ENCODE measurements around the gene SLC45A2.
"Not testable (repeated sequence)": the region's sequence is repeated elsewhere in the genome, so short reads cannot be mapped to it uniquely, and the experiment has no call there.

Gene SLC45A2

DNA sequence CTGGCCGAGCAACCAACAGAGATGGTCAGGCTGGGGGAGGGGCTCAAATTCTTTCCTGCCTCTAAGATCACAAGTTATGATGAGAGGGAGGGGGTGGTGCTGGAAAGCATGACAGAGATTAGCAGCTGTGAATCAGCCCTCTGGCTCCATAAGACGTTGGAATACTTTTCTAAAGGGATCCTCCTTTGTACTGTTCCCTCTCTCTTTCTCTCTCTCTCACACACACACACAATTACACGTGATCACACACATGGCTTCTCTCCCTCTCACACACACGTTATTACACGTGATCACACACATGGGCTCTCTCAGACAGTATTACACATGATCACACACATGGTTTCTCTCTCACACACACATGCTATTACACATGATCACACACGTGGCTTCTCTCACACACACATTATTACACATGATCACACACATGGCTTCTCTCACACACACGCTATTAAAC is at the start of gene SLC45A2:
Gene SLC45A2 (minus strand): TSS at position 23 of the 454 bp plus-strand sequence. CDS start 110 bp downstream, outside the sequence.
- DNase-seq (ENCODE audit: low read depth in 2 of 2) = no peak

GRCh38 chr5:34031966-34032365 is 47.5 kb upstream of the SLC45A2 start:
- no peak for DNase-seq (ENCODE audit: low read depth in 2 of 2)

DNA sequence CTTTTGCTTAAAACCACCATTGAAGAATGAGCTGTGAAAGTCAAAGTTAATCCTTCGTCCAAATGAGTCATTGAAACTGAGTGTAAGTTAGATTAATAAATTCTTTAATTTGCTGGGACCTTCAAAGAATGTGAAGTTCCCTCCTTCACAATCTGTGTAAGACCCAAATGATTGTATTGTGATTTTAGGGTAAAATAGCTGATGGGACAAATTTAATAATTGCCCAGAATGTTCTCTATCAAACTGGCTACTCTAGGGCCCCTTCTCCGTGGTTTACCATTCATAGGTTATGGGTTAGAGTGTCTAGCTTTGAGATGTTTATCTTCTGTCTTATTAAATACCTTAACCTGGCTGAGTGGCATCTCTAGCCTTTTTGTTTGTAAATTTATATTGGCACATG is 46.6 kb upstream of the SLC45A2 start:
- no peak for DNase-seq (ENCODE audit: low read depth in 2 of 2)

GRCh38 chr5:34030585-34030984 is 46.1 kb upstream of the SLC45A2 start:
- not testable (repeated sequence) for DNase-seq (ENCODE audit: low read depth in 2 of 2)

- no peak for DNase-seq (ENCODE audit: low read depth in 2 of 2)
Observed at GRCh38 chr5:34030048-34030447, 45.6 kb upstream of the SLC45A2 start.

GRCh38 chr5:34028349-34028748 is 43.9 kb upstream of the SLC45A2 start:
- no peak for DNase-seq (ENCODE audit: low read depth in 2 of 2)

- no peak for DNase-seq (ENCODE audit: low read depth in 2 of 2)
Observed at GRCh38 chr5:34026089-34026761, 41.7 kb upstream of the SLC45A2 start.

GRCh38 chr5:34022121-34022705 is 37.7 kb upstream of the SLC45A2 start:
- peak; percentile 50 to 66 for DNase-seq (ENCODE audit: low read depth in 2 of 2)

DNA sequence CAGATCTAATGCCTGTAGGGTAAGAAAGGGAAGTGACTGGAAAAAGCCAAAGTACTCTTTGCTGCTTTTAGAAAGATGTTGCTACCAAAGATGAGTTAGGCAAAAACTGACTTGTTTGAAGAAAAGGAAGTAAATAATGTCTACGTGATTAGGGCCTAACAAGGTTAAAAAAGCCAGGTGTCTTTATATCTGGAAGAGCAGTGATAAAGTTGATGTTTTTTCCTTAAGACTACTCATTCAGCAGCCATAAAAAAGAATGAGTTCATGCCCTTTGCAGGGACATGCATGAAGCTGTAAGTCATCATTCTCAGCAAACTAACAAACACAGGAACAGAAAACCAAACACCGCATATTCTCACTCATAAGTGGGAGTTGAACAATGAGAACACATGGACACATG is 36.8 kb upstream of the SLC45A2 start:
- no peak for DNase-seq (ENCODE audit: low read depth in 2 of 2)

- no peak for DNase-seq (ENCODE audit: low read depth in 2 of 2)
Observed at GRCh38 chr5:34020726-34021125, 36.2 kb upstream of the SLC45A2 start.

DNA sequence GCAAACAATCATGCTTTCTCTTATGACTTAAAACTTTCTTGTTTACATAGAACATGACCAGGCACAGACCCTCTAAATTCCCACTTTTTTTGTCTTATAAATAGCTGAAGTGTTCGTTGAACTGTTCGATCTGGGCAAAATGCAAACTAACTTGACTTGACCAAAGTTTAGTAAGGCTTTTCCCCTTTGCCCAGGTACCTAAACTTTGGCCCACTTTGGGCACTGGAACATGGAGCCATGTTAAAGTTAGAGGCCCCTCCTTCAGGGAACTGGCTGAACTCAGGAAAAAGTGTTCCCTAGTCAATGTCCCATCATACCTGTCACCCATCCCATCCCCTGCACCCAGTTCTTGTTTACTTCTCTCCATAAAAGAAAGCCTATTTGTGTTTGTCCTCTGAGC is 32.8 kb upstream of the SLC45A2 start:
- no peak for DNase-seq (ENCODE audit: low read depth in 2 of 2)

DNA sequence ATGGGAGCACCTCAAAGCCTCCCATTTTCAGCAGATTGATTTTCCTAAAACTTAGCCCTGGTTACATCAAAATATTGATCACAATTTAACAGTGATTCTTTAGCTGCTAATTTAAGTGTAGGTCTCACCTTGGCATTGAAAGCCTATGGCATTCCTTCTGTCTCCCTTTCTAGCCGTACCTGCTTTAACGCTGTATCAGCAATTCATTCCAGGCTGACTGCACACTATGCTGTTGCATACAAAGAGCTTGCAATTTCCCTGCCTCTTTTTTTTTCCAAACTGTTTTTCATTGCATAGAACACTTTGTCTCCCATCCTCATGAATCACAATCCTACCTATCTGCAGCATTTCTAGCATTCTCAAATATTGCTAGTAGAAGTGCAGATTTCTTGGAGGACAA is 32.3 kb upstream of the SLC45A2 start:
- DNase-seq (ENCODE audit: low read depth in 2 of 2) = no peak

DNA sequence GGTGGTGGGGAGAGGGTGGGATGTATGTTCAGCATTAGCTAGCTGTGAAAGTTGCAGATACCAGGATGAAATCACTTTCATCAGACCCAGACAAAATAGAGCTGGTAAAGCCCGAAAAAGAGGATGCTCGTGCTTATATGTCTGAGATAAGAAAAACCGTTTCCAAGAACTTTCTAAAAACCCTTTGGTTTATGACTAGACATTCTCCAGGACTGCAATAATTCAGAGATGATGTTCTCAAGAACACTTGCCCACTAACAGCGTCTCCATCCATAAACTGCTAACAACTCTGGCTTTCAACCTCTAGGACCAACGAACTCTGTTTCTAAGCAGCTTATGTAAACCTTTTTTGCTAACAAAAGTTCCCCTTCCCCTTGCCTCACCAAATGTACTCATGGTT is 31.7 kb upstream of the SLC45A2 start:
- DNase-seq (ENCODE audit: low read depth in 2 of 2) = no peak

- peak in 1 of 2 donors; percentile 43 for DNase-seq (ENCODE audit: low read depth in 2 of 2)
Observed at GRCh38 chr5:34015120-34015822, 30.8 kb upstream of the SLC45A2 start.

DNA sequence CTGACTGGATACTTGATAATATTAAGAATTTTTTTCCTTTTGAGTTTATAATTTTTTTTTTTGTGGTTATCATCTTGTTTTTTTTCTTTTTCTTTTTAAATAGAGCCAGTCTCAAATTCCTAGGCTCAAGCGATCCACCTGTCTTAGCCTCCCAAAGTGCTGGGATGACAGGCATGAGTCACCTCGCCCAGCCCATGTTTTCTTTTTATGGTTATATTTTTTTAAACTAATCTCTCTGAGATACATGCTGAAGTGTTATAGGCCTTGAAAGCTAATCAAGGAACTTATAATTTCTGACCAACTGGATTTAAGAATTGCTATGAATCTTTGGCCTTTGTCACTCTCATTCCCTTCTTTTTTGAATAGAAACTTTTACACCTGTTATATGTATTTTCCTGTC is 30.1 kb upstream of the SLC45A2 start:
- DNase-seq (ENCODE audit: low read depth in 2 of 2) = no peak

GRCh38 chr5:34013547-34013946 is 29.1 kb upstream of the SLC45A2 start:
- no peak for DNase-seq (ENCODE audit: low read depth in 2 of 2)

DNA sequence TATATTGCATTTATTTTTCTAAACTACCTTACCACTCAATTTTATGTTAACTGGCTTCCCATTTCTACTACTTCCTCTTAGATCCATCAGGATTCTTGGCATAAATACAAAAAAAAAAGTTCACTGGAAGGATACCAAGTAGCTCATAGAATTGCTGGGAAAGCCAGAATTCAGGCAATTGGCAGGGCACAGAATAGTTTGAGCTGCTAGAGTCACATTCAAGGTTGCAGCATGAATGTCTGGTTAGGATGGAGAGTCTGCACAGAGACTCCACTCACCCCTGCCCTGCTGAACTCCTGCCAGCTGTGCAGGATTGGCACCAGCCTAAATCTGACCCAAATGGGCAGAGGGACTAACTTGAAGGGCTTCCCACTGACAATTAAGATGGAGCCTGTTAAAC is 28.3 kb upstream of the SLC45A2 start:
- DNase-seq (ENCODE audit: low read depth in 2 of 2) = no peak

GRCh38 chr5:34011536-34011935 is 27.0 kb upstream of the SLC45A2 start:
- DNase-seq (ENCODE audit: low read depth in 2 of 2) = no peak

DNA sequence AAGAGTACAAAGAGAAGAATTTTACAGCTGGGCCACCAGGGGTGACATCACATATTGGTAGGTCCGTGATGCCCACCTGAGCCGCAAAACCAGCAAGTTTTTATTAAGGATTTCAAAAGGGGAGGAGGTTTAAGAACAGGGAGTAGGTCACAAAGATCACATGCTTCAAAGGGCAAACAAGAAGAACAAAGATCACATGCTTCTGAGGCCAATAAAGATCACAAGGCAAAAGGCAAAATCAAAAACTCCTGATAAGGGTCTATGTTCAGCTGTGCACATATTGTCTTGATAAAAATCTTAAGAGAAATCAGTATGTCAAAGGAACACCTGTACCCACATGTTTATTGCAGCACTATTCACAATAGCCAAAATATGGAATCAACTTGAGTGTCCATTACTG is 25.7 kb upstream of the SLC45A2 start:
- not testable (repeated sequence) for DNase-seq (ENCODE audit: low read depth in 2 of 2)

GRCh38 chr5:34009610-34010009 is 25.1 kb upstream of the SLC45A2 start:
- DNase-seq (ENCODE audit: low read depth in 2 of 2) = no peak

GRCh38 chr5:34008802-34009201 is 24.3 kb upstream of the SLC45A2 start:
- DNase-seq (ENCODE audit: low read depth in 2 of 2) = no peak

DNA sequence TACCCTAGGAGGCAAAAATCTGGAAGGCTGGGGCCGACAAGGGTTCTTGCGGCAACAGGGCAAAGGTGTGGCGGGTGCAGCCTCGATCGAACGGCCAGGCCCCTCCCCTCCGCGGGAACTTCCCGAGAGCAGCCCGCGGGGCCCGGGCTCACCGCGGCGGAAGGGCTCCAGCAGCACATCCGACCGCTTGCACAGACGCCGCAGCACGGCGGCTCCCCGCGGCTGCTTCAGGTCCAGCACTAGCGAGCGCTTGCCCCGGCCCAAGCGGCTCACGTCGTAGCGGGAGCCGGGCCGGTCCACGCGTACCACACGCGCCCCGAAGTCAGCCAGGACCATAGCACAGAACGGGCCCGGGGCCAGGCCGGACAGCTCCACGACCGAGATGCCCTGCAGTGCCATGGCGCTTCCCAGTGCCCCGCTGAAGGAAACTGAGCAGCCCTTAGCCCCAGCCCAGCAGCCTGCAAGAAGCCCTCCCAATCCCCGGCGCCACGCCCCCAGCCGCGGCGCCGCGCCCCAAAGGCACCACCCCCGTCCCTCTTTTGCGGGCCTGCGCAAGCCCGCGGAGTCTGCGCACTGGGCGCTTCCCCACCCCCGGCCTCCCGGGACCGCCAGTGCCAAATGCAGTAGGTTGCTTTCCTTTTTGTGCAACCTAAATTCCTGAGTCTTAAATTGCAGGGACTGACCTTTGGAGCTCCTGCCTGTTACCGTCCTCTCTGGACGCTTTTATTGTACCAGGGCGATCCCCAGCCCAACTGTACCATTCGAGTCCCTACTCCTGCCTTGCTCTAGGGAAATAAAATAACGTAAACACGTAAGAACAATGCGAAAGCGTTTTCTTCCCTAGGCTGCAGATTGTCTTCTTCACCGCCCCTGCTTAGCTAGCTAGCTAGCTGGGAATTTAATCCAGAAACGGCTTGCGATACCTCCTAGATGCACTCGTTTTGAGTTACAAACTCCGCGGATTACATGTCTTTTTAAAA is 23.4 kb upstream of the SLC45A2 start, which contains the start of gene AMACR:
Gene AMACR (minus strand): TSS at position 430 of the 980 bp plus-strand sequence. CDS start 31 bp downstream, at position 399.
- peak; percentile 86 to 87 for DNase-seq (ENCODE audit: low read depth in 2 of 2)
